ENCODE results near the gene MROH9.
A peak's percentile ranks its signal among the peaks of the same experiment; 100 is the strongest.

The MROH9 gene

GRCh38 chr1:171084091-171084490 lies 148.8 kb downstream of the MROH9 start:
- FAIRE-seq, result no peak

- FAIRE-seq, result no peak
Observed at GRCh38 chr1:171084870-171085269, 149.5 kb downstream of the MROH9 start.

- no peak for FAIRE-seq
Observed at GRCh38 chr1:171087896-171088295, 152.6 kb downstream of the MROH9 start.

GRCh38 chr1:171090604-171091003 lies 155.3 kb downstream of the MROH9 start, which contains the start of gene FMO3:
FMO3 (plus strand) TSS chr1:171090905; CDS start chr1:171092659, 1,754 bp downstream.
- no peak for FAIRE-seq

GRCh38 chr1:171103862-171104261 lies 168.5 kb downstream of the MROH9 start:
- no peak for FAIRE-seq

DNA sequence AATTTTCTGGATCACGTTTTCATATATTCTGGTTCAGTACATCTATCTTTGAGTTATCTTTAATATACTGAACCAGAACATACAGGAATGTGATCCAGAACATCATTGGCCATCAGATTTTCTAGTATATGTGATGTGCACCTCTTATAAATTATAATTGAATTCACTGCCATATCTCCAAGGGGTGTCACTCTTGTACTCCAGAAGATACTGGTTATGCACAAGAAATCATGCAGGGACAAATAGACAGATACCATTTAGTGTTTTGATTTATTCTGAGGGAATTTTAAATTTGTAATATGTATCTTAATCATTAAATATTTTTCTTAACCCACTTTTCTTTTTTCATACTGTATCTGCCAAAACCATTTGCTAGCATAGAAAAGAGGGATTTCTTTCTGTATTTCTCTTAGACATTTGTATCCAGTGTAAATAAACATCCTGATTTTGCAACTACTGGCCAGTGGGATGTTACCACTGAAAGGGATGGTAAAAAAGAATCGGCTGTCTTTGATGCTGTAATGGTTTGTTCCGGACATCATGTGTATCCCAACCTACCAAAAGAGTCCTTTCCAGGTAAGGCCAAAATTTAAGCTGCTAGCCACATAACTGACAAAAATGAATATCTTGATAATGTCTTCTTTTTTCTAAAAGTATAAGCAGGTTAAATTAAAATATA lies 172.1 kb downstream of the MROH9 start:
- FAIRE-seq, result no peak

DNA sequence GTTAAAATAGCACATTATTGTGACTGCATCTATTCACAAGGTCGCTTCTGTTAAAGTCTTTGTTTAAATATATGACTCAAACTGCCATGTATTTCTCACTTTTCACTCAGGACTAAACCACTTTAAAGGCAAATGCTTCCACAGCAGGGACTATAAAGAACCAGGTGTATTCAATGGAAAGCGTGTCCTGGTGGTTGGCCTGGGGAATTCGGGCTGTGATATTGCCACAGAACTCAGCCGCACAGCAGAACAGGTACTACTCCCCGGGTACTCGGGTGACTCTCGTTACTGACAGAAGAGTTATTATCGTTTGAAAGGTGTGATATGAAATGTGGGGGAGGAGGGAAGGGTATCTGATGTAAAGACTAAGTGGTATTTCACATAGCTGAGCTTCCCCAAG lies 172.6 kb downstream of the MROH9 start:
- FAIRE-seq, result no peak

GRCh38 chr1:171109966-171110365 lies 174.6 kb downstream of the MROH9 start:
- no peak for FAIRE-seq

DNA sequence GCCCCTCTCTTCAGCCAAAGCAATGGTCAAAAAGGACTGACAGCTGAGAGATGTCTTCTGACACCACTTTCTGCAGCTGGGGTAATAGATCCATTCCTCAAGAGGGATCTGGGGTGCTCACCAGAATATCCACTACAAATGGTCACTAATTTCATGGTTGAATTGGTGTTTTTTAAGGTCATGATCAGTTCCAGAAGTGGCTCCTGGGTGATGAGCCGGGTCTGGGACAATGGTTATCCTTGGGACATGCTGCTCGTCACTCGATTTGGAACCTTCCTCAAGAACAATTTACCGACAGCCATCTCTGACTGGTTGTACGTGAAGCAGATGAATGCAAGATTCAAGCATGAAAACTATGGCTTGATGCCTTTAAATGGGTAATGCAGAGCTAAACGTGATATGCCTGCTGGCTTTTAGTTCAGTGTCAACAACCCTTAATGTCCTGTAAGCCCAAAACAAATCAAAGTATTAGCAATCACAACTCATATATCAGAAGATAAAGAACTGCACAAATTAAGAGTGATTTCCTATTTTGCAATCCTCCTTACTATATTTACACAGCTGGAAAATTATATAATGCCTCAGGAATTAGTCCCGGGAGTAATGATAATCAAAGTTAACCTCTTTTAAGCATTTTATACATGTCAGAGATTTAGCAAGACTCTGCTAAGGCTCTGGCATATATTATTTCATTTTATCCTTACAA lies 175.4 kb downstream of the MROH9 start:
- FAIRE-seq, result peak; percentile 8

GRCh38 chr1:171112119-171112518 lies 176.8 kb downstream of the MROH9 start:
- no peak for FAIRE-seq

DNA sequence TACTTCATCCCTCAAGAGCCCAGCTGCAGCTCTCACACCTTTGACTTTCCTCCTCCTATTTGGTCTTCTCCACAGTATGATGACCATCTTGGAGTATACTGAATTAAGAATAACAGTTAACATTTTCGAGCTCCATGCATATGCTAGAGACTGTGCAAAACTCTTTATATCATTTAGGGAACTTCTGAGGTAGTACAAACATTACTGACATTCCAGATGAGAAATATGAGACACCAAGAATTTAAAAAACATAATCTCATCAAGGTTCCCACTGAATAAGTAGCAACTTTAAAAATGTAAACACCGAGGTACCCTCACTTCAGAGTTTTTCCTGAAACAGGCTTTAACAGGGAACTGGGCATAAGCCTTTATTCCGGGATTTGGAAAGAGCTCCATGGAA lies 178.0 kb downstream of the MROH9 start:
- FAIRE-seq, result no peak

Data from endometrium (tissue), 2 donors.